DMS 273 (cell line): Measurements from ENCODE around the gene POLQ.
"Not testable (repeated sequence)": the region's sequence is repeated elsewhere in the genome, so short reads cannot be mapped to it uniquely, and the experiment has no call there.

ENCODE experiments used
- DNase-seq: peaks from one replicate; lab custom pipeline; 2025; ENCODE audit not compliant: unreplicated experiment; lab: John Stamatoyannopoulos, UW

The POLQ gene

GRCh38 chr3:121545574-121546455 is at the start of gene POLQ:
POLQ (minus strand) TSS chr3:121545988; CDS start chr3:121545877, 111 bp downstream.
- DNase-seq, result peak; percentile 99

GRCh38 chr3:121594850-121595249 is 49.1 kb upstream of the POLQ start:
- DNase-seq, result no peak

- DNase-seq, result not testable (repeated sequence)
Observed at GRCh38 chr3:121593806-121594205, 48.0 kb upstream of the POLQ start.

- DNase-seq, result peak; percentile 58
Observed at GRCh38 chr3:121592856-121593702, 47.3 kb upstream of the POLQ start, which contains the start of gene FBXO40. FBXO40 (plus strand) TSS chr3:121593379; CDS start chr3:121620576, 27,197 bp downstream.

- no peak for DNase-seq
Observed at GRCh38 chr3:121584418-121584817, 38.6 kb upstream of the POLQ start.

- DNase-seq, result no peak
Observed at GRCh38 chr3:121581691-121582090, 35.9 kb upstream of the POLQ start.

GRCh38 chr3:121574449-121574848 is 28.7 kb upstream of the POLQ start:
- peak; percentile 62 for DNase-seq

- no peak for DNase-seq
Observed at GRCh38 chr3:121567649-121568048, 21.9 kb upstream of the POLQ start, which contains the start of gene ARGFX. ARGFX (plus strand) TSS chr3:121567949; CDS start chr3:121570714, 2,765 bp downstream.

- no peak for DNase-seq
Observed at GRCh38 chr3:121566773-121567172, 21.0 kb upstream of the POLQ start.

GRCh38 chr3:121562148-121562547 is 16.4 kb upstream of the POLQ start:
- DNase-seq, result no peak

- no peak for DNase-seq
Observed at GRCh38 chr3:121557426-121557934, 11.7 kb upstream of the POLQ start.

- no peak for DNase-seq
Observed at GRCh38 chr3:121552797-121553196, 7.0 kb upstream of the POLQ start.

- no peak for DNase-seq
Observed at GRCh38 chr3:121552379-121552778, 6.6 kb upstream of the POLQ start.

- peak; percentile 72 for DNase-seq
Observed at GRCh38 chr3:121545049-121545573, 677 bp downstream of the POLQ start.

GRCh38 chr3:121542924-121543323 is 2.9 kb downstream of the POLQ start:
- DNase-seq, result no peak

- no peak for DNase-seq
Observed at GRCh38 chr3:121531269-121531668, 14.5 kb downstream of the POLQ start.

GRCh38 chr3:121529308-121529707 is 16.5 kb downstream of the POLQ start:
- peak; percentile 26 for DNase-seq

GRCh38 chr3:121520510-121520909 is 25.3 kb downstream of the POLQ start:
- no peak for DNase-seq

- no peak for DNase-seq
Observed at GRCh38 chr3:121517953-121518655, 27.7 kb downstream of the POLQ start.

GRCh38 chr3:121515862-121516261 is 29.9 kb downstream of the POLQ start:
- DNase-seq, result peak; percentile 12
